A673 (cell line): ENCODE results near the gene ZNF69.

ENCODE experiments used
- EZH2 ChIP-seq: fragments of 200-600 bp; sonication (generic); IDR thresholded peaks from 2 replicates; pipeline ENCODE4 v1.6.1; 2017; ENCODE audit warnings: borderline replicate concordance, low read depth, mild to moderate bottlenecking, mixed read lengths, antibody characterized with exemption, low read length; ENCODE audit not compliant: poor library complexity, severe bottlenecking
- TF ChIP-seq, protein P1 (sequence below): fragments of 300-800, 200-600 bp; sonication (generic); conservative IDR thresholded peaks from 2 replicates; pipeline ENCODE4 v1.5.1; 2017; ENCODE audit warnings: low read depth, mild to moderate bottlenecking, antibody characterized with exemption, low read length, moderate library complexity, mixed read lengths

- TF ChIP-seq, protein P1, sequence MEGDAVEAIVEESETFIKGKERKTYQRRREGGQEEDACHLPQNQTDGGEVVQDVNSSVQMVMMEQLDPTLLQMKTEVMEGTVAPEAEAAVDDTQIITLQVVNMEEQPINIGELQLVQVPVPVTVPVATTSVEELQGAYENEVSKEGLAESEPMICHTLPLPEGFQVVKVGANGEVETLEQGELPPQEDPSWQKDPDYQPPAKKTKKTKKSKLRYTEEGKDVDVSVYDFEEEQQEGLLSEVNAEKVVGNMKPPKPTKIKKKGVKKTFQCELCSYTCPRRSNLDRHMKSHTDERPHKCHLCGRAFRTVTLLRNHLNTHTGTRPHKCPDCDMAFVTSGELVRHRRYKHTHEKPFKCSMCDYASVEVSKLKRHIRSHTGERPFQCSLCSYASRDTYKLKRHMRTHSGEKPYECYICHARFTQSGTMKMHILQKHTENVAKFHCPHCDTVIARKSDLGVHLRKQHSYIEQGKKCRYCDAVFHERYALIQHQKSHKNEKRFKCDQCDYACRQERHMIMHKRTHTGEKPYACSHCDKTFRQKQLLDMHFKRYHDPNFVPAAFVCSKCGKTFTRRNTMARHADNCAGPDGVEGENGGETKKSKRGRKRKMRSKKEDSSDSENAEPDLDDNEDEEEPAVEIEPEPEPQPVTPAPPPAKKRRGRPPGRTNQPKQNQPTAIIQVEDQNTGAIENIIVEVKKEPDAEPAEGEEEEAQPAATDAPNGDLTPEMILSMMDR = no peak
- no peak for TF ChIP-seq EZH2
Observed at GRCh38 chr19:11882606-11883005, 5.0 kb upstream of the ZNF69 start.
